NCI-H2107 treated with DMSO at 0.1 percent for 48 hours (cell line): ENCODE measurements around the gene CENPB.
A peak's percentile ranks its signal among the peaks of the same experiment; 100 is the strongest.
"Not testable (repeated sequence)": the region's sequence is repeated elsewhere in the genome, so short reads cannot be mapped to it uniquely, and the experiment has no call there.

ENCODE experiments used
- DNase-seq: peaks from one replicate; lab custom pipeline; 2025; ENCODE audit not compliant: unreplicated experiment; lab: John Stamatoyannopoulos, UW

The CENPB gene, protein sequence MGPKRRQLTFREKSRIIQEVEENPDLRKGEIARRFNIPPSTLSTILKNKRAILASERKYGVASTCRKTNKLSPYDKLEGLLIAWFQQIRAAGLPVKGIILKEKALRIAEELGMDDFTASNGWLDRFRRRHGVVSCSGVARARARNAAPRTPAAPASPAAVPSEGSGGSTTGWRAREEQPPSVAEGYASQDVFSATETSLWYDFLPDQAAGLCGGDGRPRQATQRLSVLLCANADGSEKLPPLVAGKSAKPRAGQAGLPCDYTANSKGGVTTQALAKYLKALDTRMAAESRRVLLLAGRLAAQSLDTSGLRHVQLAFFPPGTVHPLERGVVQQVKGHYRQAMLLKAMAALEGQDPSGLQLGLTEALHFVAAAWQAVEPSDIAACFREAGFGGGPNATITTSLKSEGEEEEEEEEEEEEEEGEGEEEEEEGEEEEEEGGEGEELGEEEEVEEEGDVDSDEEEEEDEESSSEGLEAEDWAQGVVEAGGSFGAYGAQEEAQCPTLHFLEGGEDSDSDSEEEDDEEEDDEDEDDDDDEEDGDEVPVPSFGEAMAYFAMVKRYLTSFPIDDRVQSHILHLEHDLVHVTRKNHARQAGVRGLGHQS

DNA sequence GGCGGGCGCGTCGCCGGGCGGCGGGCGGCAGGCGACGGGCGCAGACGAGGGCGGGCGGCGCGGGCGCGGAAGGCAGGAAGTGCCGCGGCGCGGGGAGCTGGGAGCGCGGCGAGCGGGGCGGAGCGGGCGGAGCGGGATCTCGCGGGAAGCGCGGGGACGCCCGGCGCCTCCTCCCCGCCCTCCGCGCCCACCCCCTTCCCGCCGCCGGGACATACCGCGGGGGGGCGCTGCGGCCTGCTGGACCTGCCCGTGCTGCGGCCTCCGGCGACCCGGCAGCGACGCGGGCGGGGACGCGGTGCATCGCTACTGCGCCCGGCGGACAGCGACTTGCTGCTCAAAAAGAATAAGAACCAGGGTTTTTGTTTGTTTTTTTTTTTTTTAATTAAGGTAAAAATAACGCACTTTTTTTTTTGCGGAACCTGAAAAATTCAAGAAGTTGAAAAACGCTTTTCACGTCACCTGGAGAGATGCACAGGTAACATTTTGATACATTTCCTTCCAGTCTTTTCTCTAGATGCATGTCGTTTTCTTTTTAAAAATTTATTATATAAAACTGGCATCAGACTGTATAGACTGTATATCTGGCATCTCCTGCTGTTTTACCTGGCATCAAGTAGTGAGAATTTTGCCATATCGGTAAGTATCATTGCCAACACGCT, at the start of gene CENPB:
Gene CENPB (minus strand): TSS at position 76 of the 659 bp plus-strand sequence. CDS start 257 bp downstream, outside the sequence.
- peak; percentile 27 for DNase-seq

- DNase-seq: no peak
Observed at GRCh38 chr20:3836132-3836531, 49.6 kb upstream of the CENPB start.

DNA sequence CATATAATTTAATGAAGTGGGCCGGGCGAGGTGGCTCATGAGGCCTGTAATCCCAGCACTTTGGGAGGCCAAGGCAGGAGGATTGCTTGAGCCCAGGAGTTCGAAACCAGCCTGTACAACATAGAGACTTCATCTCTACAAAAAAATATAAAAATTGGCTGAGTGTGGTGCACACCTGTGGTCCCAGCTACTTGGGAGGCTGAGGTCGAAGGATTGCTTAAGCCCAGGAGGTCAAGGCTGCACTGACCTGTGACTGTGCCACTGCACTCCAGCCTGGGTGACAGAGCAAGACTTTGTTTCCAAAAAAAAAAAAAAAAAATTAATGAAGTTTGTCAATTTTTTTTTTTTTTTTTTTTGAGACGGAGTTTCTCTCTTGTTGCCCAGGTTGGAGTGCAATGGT, 43.4 kb upstream of the CENPB start:
- DNase-seq: not testable (repeated sequence)

GRCh38 chr20:3828798-3829197, 42.3 kb upstream of the CENPB start:
- no peak for DNase-seq

- DNase-seq: no peak
Observed at GRCh38 chr20:3826420-3826819, 39.9 kb upstream of the CENPB start.

GRCh38 chr20:3825526-3825925, 39.0 kb upstream of the CENPB start:
- DNase-seq: no peak

DNA sequence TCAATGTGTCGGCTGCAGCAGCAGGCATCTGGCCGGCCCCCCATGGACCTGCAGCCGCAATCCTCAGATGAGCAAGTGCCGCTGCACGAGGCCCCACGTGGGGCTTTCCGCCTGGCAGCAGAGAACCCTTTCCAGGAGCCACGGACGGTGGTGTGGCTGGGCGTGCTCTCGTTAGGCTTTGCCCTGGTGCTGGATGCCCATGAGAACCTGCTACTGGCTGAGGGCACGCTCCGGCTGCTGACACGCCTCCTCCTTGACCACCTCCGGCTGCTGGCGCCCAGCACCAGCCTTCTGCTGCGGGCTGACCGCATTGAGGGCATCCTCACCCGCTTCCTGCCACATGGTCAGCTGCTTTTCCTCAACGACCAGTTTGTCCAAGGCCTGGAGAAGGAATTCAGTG, 37.3 kb upstream of the CENPB start:
- no peak for DNase-seq

DNA sequence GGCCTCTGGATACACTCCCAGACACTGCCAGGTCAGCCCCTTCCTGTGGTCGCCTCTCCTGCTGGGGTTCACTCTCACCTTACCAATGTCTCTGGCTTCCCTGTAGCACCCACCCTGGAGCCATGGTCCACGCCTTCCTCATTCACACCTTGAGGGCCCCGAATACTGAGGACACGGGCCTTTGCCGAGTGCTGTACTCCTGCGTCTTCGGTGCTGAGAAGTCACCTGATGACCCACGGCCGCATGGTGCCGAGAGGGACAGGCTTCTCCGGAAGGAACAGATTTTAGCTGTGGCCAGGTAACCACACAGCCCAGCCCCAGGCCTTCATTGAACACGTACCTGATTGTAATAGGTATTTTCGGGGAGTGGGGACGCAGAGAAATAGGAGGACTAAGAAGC, 35.5 kb upstream of the CENPB start:
- DNase-seq: no peak

GRCh38 chr20:3820901-3821727, 34.6 kb upstream of the CENPB start:
- DNase-seq: no peak

GRCh38 chr20:3820048-3820900, 33.7 kb upstream of the CENPB start, which contains the start of gene AP5S1:
Gene AP5S1, plus strand, starts transcription at chr20:3820547. Its CDS starts 1,571 bp downstream, at chr20:3822118.
- peak; percentile 68 for DNase-seq

- no peak for DNase-seq
Observed at GRCh38 chr20:3819411-3820047, 33.0 kb upstream of the CENPB start.

GRCh38 chr20:3818155-3819151, 31.9 kb upstream of the CENPB start:
- peak; percentile 19 for DNase-seq

DNA sequence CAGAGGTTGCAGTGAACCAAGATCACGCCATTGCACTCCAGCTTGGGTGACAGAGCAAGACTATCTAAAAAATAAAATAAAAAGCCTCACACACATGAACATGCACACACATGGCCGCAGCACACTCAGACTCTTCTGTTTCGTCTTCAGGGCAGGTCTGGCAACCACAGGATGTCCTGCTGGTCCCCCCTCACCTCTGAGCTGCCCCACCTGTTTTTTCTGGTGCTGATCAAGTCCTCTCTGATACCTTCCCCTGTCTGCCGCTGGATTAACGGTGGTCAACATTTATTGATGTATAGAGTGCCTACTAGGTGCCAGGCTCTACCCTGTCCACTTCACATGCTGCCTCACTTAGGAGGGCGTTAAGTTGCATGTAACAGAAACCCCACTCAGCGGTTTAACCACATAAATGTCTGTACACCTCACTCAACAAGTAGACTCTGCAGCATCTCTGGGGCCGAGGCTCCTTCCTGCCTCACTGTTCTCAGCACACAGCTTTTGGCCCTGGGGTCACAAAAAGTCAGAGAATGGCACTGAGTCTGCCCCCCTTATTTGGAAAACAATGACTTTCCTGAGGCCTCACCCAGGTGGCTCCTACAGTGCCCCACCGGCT, 29.3 kb upstream of the CENPB start:
- DNase-seq: no peak

DNA sequence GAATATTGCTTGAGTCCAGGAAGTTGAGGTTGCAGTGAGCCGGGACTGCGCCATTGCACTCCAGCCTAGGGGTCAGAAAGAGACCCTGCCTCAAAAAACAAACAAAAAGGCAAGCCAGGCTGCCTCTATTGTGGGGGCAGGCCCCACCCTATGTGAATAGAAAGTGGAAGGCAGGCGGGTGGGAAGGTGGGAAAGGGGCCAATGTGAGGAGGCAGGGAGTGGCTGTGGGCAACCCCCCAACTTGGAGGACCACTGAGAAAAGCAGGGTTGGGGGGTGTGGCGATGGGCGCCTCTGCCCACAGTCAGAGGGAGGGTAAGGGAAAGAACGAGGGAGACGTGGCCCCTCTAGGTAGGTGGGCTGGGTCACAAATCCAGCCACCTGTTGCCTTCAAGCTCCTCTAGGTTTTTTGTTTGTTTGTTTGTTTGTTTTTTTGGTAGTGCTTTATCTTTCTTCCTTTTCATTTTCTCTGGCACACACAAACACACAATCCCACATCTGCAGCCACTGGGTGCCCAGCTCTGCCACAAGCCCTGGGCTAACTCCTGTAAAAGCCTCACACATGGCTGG, 28.5 kb upstream of the CENPB start:
- no peak for DNase-seq

DNA sequence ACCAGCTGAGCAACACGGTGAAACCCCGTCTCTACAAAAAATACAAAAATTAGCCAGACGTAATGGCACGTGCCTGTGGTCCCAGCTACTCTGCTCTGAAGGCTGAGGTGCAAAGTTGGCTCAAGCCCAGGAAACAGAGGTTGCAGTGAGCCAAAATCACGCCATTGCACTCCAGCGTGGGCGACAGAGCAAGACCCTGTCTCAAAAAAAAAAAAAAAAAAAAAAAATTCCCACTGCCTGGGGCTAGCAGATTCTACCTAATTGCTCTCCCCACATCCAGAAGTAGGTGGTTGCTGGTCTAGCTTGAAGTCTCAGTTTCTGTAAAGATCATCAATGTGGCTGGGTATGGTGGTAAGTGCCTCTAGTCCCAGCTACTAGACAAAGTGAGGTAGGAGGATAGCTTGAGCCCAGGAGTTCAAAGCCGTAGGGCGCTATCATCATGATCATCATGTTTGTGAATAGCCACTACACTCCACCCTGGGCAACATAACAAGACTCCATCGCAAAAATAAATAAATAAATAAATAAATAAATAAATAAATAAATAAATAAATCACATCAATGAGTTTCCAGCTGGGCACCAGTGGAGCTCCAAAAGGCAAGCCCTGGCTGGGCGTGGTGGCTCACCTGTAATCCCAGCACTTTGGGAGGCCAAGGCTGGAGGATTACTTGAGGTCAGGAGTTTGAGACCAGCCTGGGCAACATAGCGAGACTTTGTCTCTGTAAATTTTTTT, 27.5 kb upstream of the CENPB start:
- no peak for DNase-seq

GRCh38 chr20:3812975-3813847, 26.7 kb upstream of the CENPB start:
- no peak for DNase-seq
